HL-60 (cell line): ENCODE results near the gene AKR1D1.

Experiments used
- DNase-seq, 2 experiments: peaks; one replicate each; pipeline ENCODE4 v3.0.0-alpha.2; 2010 to 2020; ENCODE audit warnings: low read depth in 1 of 2, low spot score in 1 of 2
- H3K27ac ChIP-seq: fragments of 250-450 bp; sonication (Bioruptor Pico); replicated peaks from 2 replicates; pipeline ENCODE4 v1.5.1; 2020; ENCODE audit warnings: mild to moderate bottlenecking, moderate library complexity
- H3K27me3 ChIP-seq: fragments of 250-450 bp; sonication (Bioruptor Pico); 2 replicates; pipeline ENCODE4 v1.5.1; 2021; ENCODE audit warnings: mild to moderate bottlenecking, moderate library complexity; ENCODE audit not compliant: insufficient read depth, poor library complexity, severe bottlenecking
- H3K4me3 ChIP-seq: replicated peaks from 2 replicates; pipeline ENCODE4 v1.5.1; 2011; ENCODE audit warnings: mild to moderate bottlenecking, control low read depth, low read length; ENCODE audit not compliant: insufficient read depth
- GABPA ChIP-seq: IDR thresholded peaks from 2 replicates; pipeline ENCODE4 v1.6.1; 2012; ENCODE audit warnings: low read depth
- POLR2AphosphoS5 ChIP-seq: IDR thresholded peaks from 2 replicates; pipeline ENCODE4 v1.6.1; 2012; ENCODE audit warnings: low read depth
- REST ChIP-seq: IDR thresholded peaks from 2 replicates; pipeline ENCODE4 v1.6.1; 2012; ENCODE audit warnings: low read depth; ENCODE audit not compliant: insufficient replicate concordance
- SPI1 ChIP-seq: IDR thresholded peaks from 2 replicates; pipeline ENCODE4 v1.6.1; 2012; ENCODE audit warnings: low read depth, mild to moderate bottlenecking, borderline replicate concordance
- TF ChIP-seq, protein P1 (sequence below): IDR thresholded peaks from one replicate; pipeline ENCODE4 v1.5.1; 2011; ENCODE audit warnings: low read length, control low read depth, inconsistent platforms; ENCODE audit not compliant: insufficient read depth

The AKR1D1 gene

GRCh38 chr7:138125598-138126111 is 49.4 kb downstream of the AKR1D1 start:
- TF ChIP-seq, protein P1, sequence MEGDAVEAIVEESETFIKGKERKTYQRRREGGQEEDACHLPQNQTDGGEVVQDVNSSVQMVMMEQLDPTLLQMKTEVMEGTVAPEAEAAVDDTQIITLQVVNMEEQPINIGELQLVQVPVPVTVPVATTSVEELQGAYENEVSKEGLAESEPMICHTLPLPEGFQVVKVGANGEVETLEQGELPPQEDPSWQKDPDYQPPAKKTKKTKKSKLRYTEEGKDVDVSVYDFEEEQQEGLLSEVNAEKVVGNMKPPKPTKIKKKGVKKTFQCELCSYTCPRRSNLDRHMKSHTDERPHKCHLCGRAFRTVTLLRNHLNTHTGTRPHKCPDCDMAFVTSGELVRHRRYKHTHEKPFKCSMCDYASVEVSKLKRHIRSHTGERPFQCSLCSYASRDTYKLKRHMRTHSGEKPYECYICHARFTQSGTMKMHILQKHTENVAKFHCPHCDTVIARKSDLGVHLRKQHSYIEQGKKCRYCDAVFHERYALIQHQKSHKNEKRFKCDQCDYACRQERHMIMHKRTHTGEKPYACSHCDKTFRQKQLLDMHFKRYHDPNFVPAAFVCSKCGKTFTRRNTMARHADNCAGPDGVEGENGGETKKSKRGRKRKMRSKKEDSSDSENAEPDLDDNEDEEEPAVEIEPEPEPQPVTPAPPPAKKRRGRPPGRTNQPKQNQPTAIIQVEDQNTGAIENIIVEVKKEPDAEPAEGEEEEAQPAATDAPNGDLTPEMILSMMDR, result no peak
- TF ChIP-seq POLR2AphosphoS5, result no peak
- TF ChIP-seq SPI1, result peak; percentile 74
- no peak for TF ChIP-seq GABPA
- no peak for TF ChIP-seq REST
- H3K4me3 ChIP-seq, result no peak overlapping the region
- H3K27me3 ChIP-seq, result no peaks in the 10 kb centered on the region
- no peak for DNase-seq
- no peak overlapping the region for H3K27ac ChIP-seq

DNA sequence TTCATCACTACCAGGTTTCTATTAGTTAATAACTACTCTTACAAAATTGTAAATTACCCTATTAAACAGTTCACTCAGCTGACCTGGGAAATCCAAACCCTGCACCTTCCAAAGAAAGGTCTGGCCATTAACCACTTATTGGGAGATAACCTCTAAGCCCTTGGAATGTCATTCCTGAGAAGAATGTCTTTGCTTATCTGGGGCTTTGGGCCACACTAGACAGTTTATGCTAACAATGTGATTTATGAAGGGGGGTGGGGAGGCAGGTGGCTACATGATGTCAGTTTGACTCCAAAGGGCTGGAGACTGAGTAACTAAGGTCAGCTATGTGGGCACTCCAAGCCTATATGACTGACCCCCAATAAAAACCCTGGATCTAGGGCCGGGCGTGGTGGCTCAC is 50.7 kb downstream of the AKR1D1 start:
- DNase-seq, result no peak

DNA sequence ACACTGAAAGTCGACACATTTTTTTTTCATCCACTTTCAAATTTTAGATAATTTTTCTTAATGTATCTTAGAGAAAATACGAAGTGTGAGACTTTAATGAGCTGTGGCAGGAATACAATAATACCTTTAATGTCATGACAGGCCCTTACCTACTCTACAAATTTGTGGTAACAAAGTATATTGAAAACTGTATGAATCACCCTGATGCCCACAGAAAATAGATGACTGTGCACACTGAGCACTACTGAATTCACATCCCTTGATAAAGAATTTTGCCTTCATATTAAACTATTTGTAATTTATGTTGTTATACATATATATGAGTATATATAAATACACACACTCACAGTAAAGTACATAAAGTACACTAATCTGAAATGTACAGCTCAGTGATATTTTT is 51.7 kb downstream of the AKR1D1 start:
- no peak for DNase-seq

More for the DNA sequence above, 50.7 kb downstream of the AKR1D1 start:
- no peak overlapping the region for H3K4me3 ChIP-seq
- no peak overlapping the region for H3K27ac ChIP-seq
- no peak for TF ChIP-seq GABPA
- no peak for TF ChIP-seq SPI1
- TF ChIP-seq, protein P1, result no peak
- no peak for TF ChIP-seq POLR2AphosphoS5
- no peak for TF ChIP-seq REST
- H3K27me3 ChIP-seq, result no peaks in the 10 kb centered on the region

GRCh38 chr7:138129551-138130165 is 53.4 kb downstream of the AKR1D1 start:
- no peak overlapping the region for H3K27ac ChIP-seq
- no peak for DNase-seq
- H3K27me3 ChIP-seq, result no peaks in the 10 kb centered on the region
- TF ChIP-seq SPI1, result no peak
- H3K4me3 ChIP-seq, result no peak overlapping the region

More for the DNA sequence above, 51.7 kb downstream of the AKR1D1 start:
- TF ChIP-seq GABPA (no peak), POLR2AphosphoS5 (no peak), SPI1 (no peak)
- no peaks in the 10 kb centered on the region for H3K27me3 ChIP-seq
- no peak overlapping the region for H3K4me3 ChIP-seq
- H3K27ac ChIP-seq, result no peak overlapping the region
